ENCODE results near the gene IRAK2. TPM values are rescaled to one million over a fixed set of nuclear protein-coding genes. Genes with fewer than 3 reads are reported as not detected.
A peak's percentile ranks its signal among the peaks of the same experiment; 100 is the strongest.

Gene IRAK2
- total RNA-seq, 2 experiments from 2014 or later, result 3.0 TPM

GRCh38 chr3:10217359-10217758 is 52.6 kb downstream of the IRAK2 start:
- ChIA-PET CTCF (no interaction called here), POLR2A (interaction anchor here (2.1 kb wide), 1 partner anchor 31 kb away, joined by 5 read pairs; the partner anchor contains the start of gene TATDN2)
- H3K4me3 Mint-ChIP-seq, result no peak overlapping the region
- peaks cover 23% of the 10 kb centered on the region for H3K4me1 Mint-ChIP-seq (ENCODE audit: low read depth)
- H3K27ac Mint-ChIP-seq, result no peak overlapping the region
- TF ChIP-seq CTCF (IDR thresholded peaks at IDR 0.05), result no peak
- no peaks in the 10 kb centered on the region for H3K27me3 Mint-ChIP-seq
- intact Hi-C loops (cut with micrococcal nuclease), result no loop called here
- no peak for DNase-seq
- H3K36me3 Mint-ChIP-seq (ENCODE audit: low read depth), result peaks cover 8% of the 10 kb centered on the region
- ATAC-seq, result no peak
- peaks cover 2% of the 10 kb centered on the region for H3K9me3 Mint-ChIP-seq

- Mint-ChIP-seq H3K27ac (no peak overlapping the region), H3K27me3 (no peaks in the 10 kb centered on the region), H3K4me1 (ENCODE audit: low read depth) (peaks cover 38% of the 10 kb centered on the region), H3K9me3 (peaks cover 2% of the 10 kb centered on the region), H3K36me3 (ENCODE audit: low read depth) (peaks cover 15% of the 10 kb centered on the region), H3K4me3 (no peak overlapping the region)
- no peak for DNase-seq
- ChIA-PET CTCF (interaction anchor here (0.8 to 1.2 kb wide), 2 partner anchors 10 to 14 kb away, joined by 3 to 4 read pairs; no protein-coding TSS in a partner anchor), POLR2A (no interaction called here)
- ATAC-seq, result no peak
- no peak for TF ChIP-seq CTCF (IDR thresholded peaks at IDR 0.05)
- intact Hi-C loops (cut with micrococcal nuclease), result loop anchor here (10.0 kb wide), 1 partner anchor 55 kb away; the partner anchor contains the start of gene IRAK2
Observed at GRCh38 chr3:10219737-10220136, 55.0 kb downstream of the IRAK2 start.

GRCh38 chr3:10223676-10224639 is 59.2 kb downstream of the IRAK2 start:
- intact Hi-C loops (cut with micrococcal nuclease), result loop anchor here (10.0 kb wide), 1 partner anchor 59 kb away; the partner anchor contains the start of gene IRAK2
- CTCF ChIA-PET, result interaction anchor here (0.8 to 1.7 kb wide), 12 partner anchors 9 to 82 kb away, joined by 3 to 11 read pairs (median 4); partner anchors contain the start of genes IRAK2 and VHL
- Mint-ChIP-seq H3K4me3 (no peak overlapping the region), H3K4me1 (ENCODE audit: low read depth) (peaks cover 60% of the 10 kb centered on the region), H3K27me3 (no peaks in the 10 kb centered on the region), H3K9me3 (no peaks in the 10 kb centered on the region), H3K36me3 (ENCODE audit: low read depth) (peaks cover 11% of the 10 kb centered on the region), H3K27ac (peak overlapping the region; percentile 36)
- ATAC-seq (peak; percentile 31), DNase-seq (peak; percentile 66)
- TF ChIP-seq CTCF (IDR thresholded peaks at IDR 0.05), result no peak
- POLR2A ChIA-PET, result interaction anchor here (0.9 to 2.0 kb wide), 9 partner anchors 18 to 71 kb away, joined by 3 to 7 read pairs (median 4); partner anchors contain the start of gene TATDN2

- Mint-ChIP-seq H3K27me3 (no peaks in the 10 kb centered on the region), H3K27ac (peak overlapping the region; percentile 66), H3K9me3 (no peaks in the 10 kb centered on the region), H3K36me3 (ENCODE audit: low read depth) (peaks cover 11% of the 10 kb centered on the region), H3K4me1 (ENCODE audit: low read depth) (peaks cover 62% of the 10 kb centered on the region), H3K4me3 (no peak overlapping the region)
- intact Hi-C loops (cut with micrococcal nuclease), result loop anchor here (1.0 to 10.0 kb wide), 4 partner anchors 33 to 110 kb away; partner anchors contain the start of genes BRK1, IRAK2 and VHL
- peak; percentile 76 for ATAC-seq
- peak; percentile 87 for DNase-seq
- TF ChIP-seq CTCF (IDR thresholded peaks at IDR 0.05), result peak; percentile 91
- CTCF ChIA-PET, result interaction anchor here (1.0 to 1.3 kb wide), 2 partner anchors 38 to 61 kb away, joined by 4 to 5 read pairs; no protein-coding TSS in a partner anchor
- POLR2A ChIA-PET, result interaction anchor here (1.2 to 2.0 kb wide), 3 partner anchors 24 to 39 kb away, joined by 3 to 7 read pairs (median 6); partner anchors contain the start of gene TATDN2
Observed at GRCh38 chr3:10224794-10225665, 60.3 kb downstream of the IRAK2 start.

Data from activated CD8-positive, alpha-beta T cell treated with anti-CD3 and anti-CD28 coated beads for 36 hours (primary cell).